Stimulated activated CD4-positive, alpha-beta T cell treated with anti-CD3 and anti-CD28 coated beads, Interleukin-2, amount 100 ng/mL, for 24 hours (primary cell): ENCODE results near the gene RDH13.
"Not testable (repeated sequence)": the region's sequence is repeated elsewhere in the genome, so short reads cannot be mapped to it uniquely, and the experiment has no call there.

ENCODE experiments used
- DNase-seq, 2 donors: peaks; one replicate each; pipeline ENCODE4 v3.0.0-alpha.2; 2020

RDH13 gene

DNA sequence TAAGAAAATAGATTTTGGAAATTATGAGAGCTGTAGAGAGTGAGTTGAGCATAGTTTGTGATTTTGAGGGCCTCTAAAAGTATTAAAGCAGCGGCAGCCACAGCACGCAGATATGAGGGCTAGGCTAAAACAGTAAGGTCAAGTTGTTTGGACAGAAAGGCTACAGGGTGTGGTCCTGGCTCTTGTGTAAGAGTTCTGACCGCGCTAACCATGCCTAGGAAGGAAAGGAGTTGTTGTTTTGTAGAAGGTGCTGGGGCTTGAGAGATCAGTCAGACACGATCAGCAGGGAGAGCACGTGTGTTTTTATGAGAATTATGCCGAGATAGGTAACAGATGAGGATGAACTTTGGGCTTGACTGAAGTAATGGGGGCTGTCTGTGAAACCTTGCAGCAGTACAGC lies 54.2 kb downstream of the RDH13 start:
- not testable (repeated sequence) for DNase-seq

- not testable (repeated sequence) for DNase-seq
These were observed 54.8 kb downstream of the RDH13 start for GRCh38 chr19:55008189-55008588.

DNA sequence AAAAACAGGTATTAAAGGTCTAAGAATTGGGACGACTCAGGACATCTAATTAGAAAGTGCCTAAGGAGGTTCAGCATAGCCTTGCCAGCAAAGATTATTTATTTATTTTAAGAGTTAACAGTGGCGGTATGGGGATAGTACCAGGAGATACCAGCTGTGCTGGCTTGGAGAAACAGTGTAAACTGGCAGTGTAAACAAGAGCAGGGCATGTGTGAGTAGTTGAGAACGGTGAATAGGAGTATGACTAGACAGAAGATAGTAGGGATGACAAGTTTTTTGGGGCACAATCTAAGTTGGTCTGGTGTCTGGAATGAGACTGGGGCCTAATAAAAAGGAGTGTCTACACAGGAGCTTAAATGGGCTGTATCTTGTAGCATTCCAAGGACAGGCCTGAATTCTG lies 55.4 kb downstream of the RDH13 start:
- DNase-seq: not testable (repeated sequence)

GRCh38 chr19:55006795-55007194 lies 56.2 kb downstream of the RDH13 start:
- DNase-seq: not testable (repeated sequence)

- DNase-seq: peak; percentile 28 to 33
These were observed 57.1 kb downstream of the RDH13 start for GRCh38 chr19:55005684-55006488.

- no peak for DNase-seq
These were observed 62.2 kb downstream of the RDH13 start for GRCh38 chr19:55000761-55001160.

GRCh38 chr19:54998751-54999239 lies 64.2 kb downstream of the RDH13 start:
- not testable (repeated sequence) for DNase-seq

DNA sequence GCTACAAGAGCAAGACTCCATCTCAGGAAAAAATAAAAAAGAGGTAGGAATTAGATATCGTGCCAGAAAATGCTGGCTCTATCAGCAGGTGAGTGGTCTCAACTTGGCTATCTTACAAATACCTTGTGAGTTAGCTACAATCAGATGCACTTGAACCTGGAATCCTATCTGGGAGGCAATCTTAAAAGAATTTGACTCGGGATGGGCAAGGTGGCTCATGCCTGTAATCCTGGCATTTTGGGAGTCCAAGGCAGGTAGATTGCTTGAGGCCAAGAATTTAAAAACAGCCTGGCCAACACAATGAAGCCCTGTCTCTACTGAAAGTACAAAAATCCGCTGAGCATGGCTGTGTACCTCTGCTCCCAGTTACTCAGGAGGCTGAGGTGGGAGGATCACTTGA lies 67.4 kb downstream of the RDH13 start:
- no peak for DNase-seq
